ENCODE results near the gene AKAP5.

DNA sequence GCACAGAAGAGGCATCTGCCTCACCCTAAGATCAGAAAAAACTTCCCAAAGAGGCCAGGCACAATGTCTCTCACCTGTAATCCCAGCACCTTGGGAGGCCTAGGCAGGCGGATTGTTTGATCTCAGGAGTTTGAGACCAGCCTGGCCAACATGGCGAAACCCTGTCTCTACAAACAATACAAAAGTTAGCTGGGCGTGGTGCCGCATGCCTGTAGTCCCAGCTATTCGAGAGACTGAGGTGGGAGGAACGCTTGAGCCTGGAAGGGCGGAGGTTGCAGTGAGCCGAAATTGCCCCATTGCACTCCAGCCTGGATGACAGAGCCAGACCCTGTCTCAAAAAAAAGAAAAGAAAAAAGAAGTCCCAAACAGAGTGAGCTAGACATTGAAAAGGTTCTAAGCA, 43.7 kb downstream of the AKAP5 start:
- TF ChIP-seq, protein P1, sequence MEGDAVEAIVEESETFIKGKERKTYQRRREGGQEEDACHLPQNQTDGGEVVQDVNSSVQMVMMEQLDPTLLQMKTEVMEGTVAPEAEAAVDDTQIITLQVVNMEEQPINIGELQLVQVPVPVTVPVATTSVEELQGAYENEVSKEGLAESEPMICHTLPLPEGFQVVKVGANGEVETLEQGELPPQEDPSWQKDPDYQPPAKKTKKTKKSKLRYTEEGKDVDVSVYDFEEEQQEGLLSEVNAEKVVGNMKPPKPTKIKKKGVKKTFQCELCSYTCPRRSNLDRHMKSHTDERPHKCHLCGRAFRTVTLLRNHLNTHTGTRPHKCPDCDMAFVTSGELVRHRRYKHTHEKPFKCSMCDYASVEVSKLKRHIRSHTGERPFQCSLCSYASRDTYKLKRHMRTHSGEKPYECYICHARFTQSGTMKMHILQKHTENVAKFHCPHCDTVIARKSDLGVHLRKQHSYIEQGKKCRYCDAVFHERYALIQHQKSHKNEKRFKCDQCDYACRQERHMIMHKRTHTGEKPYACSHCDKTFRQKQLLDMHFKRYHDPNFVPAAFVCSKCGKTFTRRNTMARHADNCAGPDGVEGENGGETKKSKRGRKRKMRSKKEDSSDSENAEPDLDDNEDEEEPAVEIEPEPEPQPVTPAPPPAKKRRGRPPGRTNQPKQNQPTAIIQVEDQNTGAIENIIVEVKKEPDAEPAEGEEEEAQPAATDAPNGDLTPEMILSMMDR (IDR thresholded peaks at IDR 0.05), result no peak
- TF ChIP-seq, protein P2, sequence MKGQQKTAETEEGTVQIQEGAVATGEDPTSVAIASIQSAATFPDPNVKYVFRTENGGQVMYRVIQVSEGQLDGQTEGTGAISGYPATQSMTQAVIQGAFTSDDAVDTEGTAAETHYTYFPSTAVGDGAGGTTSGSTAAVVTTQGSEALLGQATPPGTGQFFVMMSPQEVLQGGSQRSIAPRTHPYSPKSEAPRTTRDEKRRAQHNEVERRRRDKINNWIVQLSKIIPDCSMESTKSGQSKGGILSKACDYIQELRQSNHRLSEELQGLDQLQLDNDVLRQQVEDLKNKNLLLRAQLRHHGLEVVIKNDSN (CRISPR knock-in tag; IDR thresholded peaks at IDR 0.05), result no peak
- TF ChIP-seq HMGA2 (CRISPR knock-in tag; IDR thresholded peaks at IDR 0.05) (no peak), SP1 (CRISPR knock-in tag; conservative IDR thresholded peaks at IDR 0.05) (no peak), GRHL2 (CRISPR knock-in tag; IDR thresholded peaks at IDR 0.05; ENCODE audit: insufficient replicate concordance, severe bottlenecking) (no peak), CBFB (CRISPR knock-in tag; IDR thresholded peaks at IDR 0.05; ENCODE audit: low read depth) (no peak), NR1H2 (CRISPR knock-in tag; IDR thresholded peaks at IDR 0.05) (no peak), JUN (CRISPR knock-in tag; IDR thresholded peaks at IDR 0.05) (no peak), SMAD4 (CRISPR knock-in tag; IDR thresholded peaks at IDR 0.05) (no peak)
- TF ChIP-seq, protein P3, sequence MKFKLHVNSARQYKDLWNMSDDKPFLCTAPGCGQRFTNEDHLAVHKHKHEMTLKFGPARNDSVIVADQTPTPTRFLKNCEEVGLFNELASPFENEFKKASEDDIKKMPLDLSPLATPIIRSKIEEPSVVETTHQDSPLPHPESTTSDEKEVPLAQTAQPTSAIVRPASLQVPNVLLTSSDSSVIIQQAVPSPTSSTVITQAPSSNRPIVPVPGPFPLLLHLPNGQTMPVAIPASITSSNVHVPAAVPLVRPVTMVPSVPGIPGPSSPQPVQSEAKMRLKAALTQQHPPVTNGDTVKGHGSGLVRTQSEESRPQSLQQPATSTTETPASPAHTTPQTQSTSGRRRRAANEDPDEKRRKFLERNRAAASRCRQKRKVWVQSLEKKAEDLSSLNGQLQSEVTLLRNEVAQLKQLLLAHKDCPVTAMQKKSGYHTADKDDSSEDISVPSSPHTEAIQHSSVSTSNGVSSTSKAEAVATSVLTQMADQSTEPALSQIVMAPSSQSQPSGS (CRISPR knock-in tag; IDR thresholded peaks at IDR 0.05; ENCODE audit: borderline replicate concordance, low read depth), result no peak
- TF ChIP-seq, protein P4, sequence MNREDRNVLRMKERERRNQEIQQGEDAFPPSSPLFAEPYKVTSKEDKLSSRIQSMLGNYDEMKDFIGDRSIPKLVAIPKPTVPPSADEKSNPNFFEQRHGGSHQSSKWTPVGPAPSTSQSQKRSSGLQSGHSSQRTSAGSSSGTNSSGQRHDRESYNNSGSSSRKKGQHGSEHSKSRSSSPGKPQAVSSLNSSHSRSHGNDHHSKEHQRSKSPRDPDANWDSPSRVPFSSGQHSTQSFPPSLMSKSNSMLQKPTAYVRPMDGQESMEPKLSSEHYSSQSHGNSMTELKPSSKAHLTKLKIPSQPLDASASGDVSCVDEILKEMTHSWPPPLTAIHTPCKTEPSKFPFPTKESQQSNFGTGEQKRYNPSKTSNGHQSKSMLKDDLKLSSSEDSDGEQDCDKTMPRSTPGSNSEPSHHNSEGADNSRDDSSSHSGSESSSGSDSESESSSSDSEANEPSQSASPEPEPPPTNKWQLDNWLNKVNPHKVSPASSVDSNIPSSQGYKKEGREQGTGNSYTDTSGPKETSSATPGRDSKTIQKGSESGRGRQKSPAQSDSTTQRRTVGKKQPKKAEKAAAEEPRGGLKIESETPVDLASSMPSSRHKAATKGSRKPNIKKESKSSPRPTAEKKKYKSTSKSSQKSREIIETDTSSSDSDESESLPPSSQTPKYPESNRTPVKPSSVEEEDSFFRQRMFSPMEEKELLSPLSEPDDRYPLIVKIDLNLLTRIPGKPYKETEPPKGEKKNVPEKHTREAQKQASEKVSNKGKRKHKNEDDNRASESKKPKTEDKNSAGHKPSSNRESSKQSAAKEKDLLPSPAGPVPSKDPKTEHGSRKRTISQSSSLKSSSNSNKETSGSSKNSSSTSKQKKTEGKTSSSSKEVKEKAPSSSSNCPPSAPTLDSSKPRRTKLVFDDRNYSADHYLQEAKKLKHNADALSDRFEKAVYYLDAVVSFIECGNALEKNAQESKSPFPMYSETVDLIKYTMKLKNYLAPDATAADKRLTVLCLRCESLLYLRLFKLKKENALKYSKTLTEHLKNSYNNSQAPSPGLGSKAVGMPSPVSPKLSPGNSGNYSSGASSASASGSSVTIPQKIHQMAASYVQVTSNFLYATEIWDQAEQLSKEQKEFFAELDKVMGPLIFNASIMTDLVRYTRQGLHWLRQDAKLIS (CRISPR knock-in tag; IDR thresholded peaks at IDR 0.05; ENCODE audit: borderline replicate concordance), result no peak
- TF ChIP-seq, protein P5, sequence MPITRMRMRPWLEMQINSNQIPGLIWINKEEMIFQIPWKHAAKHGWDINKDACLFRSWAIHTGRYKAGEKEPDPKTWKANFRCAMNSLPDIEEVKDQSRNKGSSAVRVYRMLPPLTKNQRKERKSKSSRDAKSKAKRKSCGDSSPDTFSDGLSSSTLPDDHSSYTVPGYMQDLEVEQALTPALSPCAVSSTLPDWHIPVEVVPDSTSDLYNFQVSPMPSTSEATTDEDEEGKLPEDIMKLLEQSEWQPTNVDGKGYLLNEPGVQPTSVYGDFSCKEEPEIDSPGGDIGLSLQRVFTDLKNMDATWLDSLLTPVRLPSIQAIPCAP (CRISPR knock-in tag; IDR thresholded peaks at IDR 0.05), result no peak
- TF ChIP-seq, protein P6, sequence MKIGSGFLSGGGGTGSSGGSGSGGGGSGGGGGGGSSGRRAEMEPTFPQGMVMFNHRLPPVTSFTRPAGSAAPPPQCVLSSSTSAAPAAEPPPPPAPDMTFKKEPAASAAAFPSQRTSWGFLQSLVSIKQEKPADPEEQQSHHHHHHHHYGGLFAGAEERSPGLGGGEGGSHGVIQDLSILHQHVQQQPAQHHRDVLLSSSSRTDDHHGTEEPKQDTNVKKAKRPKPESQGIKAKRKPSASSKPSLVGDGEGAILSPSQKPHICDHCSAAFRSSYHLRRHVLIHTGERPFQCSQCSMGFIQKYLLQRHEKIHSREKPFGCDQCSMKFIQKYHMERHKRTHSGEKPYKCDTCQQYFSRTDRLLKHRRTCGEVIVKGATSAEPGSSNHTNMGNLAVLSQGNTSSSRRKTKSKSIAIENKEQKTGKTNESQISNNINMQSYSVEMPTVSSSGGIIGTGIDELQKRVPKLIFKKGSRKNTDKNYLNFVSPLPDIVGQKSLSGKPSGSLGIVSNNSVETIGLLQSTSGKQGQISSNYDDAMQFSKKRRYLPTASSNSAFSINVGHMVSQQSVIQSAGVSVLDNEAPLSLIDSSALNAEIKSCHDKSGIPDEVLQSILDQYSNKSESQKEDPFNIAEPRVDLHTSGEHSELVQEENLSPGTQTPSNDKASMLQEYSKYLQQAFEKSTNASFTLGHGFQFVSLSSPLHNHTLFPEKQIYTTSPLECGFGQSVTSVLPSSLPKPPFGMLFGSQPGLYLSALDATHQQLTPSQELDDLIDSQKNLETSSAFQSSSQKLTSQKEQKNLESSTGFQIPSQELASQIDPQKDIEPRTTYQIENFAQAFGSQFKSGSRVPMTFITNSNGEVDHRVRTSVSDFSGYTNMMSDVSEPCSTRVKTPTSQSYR (CRISPR knock-in tag; IDR thresholded peaks at IDR 0.05), result no peak
